DMS114 treated with DMSO at 0.1 percent for 48 hours (cell line): ENCODE results near the gene TENM3.
"Not testable (repeated sequence)": the region's sequence is repeated elsewhere in the genome, so short reads cannot be mapped to it uniquely, and the experiment has no call there.

Experiments used
- DNase-seq: peaks from one replicate; lab custom pipeline; 2025; ENCODE audit not compliant: unreplicated experiment; lab: John Stamatoyannopoulos, UW

The TENM3 gene

DNA sequence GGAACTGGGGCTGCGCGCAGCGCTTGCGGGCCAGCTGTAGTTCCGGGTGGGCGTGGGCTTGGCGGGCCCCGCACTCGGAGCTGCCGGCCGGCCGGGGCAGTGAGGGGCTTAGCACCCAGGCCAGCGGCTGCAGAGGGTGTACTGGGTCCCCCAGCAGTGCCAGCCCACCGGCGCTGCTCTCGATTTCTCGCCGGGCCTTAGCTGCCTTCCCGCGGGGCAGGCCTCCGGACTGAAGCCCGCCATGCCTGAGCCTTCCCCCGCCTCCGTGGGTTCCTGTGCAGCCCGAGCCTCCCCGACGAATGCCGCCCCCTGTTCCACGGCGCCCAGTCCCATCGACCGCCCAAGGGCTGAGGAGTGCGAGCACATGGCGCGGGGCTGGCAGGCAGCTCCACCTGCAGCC is 143.4 kb downstream of the TENM3 start:
- DNase-seq = not testable (repeated sequence)

DNA sequence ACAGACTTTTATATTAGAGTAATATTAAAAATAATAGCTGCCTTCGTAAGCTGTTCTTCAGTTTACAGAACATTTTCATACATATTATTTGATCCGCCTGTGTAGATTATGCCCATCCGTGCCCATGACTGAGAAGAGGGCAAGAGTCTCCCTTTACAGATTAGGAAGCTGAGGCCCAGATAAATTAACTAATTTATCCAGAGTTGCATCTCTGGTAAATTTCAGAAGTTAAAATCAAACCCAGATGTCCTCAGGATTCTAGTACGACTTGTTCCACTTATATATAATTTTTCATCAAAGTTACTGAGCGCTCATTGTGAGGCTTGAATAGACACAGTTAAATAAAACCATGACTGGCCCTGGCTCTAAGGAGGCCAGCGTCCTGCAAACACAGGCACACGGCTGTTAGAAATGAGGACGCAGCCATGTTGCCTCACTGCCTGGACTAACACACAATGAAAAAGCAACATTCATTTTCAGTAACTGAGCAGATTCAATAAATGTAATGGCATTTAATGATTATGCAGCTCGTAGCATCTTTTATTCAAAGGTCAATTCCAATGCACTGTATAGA is 148.0 kb downstream of the TENM3 start:
- no peak for DNase-seq

DNA sequence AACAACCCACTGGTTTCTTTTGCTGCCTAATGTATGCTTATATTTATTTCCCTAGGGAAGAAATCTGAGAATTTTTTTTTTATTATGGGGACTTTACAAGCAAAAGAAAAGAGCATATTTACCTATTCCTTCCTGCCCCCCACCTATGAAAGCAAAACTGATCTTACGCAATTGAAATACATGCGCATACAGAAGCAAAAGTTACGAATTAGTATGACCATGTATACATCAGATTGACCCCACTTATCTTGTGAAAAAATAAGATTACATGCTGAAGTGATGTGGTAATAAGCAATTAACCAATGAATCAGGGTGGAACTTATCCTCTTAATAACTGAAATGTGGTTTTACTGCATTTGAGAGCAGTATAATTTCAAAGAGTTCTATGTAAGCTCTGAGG is 151.0 kb downstream of the TENM3 start:
- no peak for DNase-seq

DNA sequence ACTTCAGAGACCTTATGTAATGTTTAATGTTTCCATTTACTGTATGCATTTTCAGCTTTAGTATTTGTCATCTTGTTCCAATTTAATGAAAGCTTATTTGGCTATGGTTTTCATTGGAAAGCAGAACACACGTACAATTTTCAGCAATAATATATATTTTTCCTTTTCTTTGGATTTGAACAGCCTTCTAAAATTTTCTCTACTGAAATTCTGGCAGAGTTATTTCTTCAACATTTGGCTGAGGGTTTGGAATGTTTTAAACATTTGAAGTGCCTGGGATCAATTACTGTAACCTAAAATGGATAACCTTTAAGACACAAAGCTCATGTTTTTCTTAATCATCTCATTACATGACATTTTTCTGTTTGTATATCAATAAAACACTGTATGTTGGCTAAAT is 156.9 kb downstream of the TENM3 start:
- no peak for DNase-seq

DNA sequence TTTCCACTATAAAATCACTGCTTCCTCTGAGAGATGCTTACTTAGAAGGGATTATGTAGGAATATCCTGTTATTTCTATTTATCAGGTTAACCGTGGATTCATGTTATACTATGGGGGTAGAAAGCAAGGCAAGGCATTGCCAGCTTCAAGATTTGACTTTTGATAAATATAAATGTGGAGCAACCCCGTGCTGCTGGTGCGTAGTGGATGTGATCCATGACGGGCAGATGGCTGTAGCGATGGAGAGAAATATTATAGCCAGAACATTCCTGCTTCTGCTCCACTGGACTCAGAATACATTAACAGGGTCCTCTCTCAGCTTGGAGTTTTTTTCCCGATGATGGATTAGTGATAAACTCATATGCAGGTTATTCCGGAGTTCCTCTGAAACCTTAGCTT is 157.6 kb downstream of the TENM3 start:
- no peak for DNase-seq

DNA sequence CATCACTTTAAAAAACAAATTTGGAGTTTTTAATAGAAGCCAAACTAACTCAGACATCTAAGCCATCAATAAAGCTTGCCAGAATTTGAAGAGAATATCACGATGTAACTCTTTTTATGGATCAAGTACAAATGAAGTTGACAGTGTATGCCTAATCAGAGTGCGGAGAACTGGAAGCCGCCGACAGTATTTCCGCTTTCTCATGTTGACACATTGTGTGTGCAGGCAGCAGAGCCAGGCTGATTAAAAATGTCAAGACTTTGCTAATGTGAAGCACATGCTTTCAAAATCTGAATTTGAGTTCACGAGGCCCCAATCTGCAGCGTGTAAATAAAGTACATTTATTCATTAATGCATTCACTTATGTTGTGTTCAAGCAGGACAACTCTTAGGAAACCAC is 161.2 kb downstream of the TENM3 start:
- DNase-seq = no peak

DNA sequence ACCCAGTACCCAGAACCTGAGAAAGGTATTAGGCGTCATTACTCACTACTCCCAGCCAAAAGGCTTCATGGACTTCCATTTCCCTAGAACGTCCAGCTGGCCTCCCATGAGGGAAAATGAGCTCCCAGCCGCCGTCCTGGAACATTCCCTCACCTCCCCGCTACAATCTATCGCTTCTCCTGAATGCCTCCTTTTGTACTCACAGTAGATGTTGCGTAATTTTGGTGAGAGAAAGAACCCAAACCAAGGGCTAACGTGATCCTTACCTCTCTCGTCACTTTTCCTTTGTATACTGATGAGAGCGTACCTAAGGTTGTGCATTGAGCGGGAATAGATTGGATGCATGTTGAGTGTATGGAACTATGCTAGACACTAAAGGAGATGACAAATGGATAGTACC is 161.9 kb downstream of the TENM3 start:
- no peak for DNase-seq

DNA sequence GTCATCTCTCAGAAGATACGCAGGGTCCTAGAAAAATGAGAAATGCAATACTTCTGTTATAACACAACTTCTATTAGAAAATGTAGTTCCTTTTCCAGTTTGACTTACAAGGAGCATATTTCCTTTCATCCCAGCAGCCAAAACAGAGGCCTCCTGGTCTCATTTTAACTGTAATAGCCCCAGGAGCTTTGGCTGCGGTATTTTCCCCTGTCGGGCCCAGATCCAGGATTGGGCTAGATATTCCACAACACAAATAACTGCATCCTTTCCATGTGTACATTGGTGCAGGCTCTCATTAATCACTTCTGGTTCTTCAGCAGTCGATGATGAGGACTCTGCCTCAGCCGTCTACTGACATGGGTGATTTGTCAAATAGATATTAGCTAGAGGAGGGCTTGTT is 166.1 kb downstream of the TENM3 start:
- DNase-seq = no peak

DNA sequence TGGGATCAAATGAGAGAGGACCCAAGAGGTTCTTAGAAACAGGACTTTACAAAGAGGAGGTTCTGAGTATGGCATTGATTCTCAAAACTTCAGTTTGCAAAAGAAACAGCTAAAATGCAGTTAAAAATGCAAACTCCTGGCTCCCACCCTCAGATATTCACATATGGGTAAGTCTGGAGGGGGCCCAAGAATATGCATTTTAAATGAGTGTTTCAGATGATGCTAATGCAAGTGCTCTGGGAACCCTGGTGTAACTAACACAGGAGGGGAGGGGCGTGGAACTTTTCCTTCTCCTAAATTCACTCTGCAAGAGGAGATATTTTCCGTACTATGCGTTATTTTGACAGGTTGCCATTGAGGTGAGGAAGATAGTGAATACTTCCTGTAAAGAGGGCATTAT is 168.2 kb downstream of the TENM3 start:
- no peak for DNase-seq

DNA sequence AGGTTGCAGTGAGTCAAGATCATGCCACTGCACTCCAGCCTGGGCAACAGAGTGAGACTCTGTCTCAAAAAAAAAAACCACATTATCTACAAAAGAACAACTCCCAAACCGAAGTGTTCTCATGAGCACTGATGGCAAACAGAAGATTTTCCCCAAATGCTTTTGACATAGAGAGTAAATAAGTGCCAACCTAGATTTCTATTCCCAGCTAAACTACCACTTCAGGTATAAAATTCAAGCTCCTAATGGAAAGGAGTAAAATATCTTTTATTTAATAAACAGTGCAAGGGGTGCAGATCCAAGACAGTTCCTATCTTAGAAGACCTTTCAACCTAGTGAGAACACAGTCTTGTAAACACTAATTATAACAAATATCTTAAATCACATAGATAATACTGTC is 170.3 kb downstream of the TENM3 start:
- DNase-seq = no peak

DNA sequence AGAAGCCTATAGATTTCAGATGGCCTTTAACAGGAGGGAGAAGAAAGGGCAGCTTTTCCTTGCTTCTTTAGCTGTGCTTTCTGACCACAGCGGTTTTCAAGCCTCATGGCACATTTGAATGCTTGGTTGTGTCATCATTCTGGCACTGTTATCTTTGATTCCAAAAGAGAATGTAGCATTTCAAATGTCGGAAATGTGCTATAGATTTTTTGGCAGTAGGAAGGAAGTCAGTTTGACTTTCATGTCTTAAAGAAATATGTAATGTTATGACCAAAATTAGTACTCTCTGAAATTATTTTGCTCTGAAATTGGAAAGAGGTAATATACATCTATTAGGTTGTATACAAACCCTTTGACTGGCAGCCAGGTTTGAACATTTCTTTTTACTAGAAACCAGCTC is 171.9 kb downstream of the TENM3 start:
- no peak for DNase-seq

DNA sequence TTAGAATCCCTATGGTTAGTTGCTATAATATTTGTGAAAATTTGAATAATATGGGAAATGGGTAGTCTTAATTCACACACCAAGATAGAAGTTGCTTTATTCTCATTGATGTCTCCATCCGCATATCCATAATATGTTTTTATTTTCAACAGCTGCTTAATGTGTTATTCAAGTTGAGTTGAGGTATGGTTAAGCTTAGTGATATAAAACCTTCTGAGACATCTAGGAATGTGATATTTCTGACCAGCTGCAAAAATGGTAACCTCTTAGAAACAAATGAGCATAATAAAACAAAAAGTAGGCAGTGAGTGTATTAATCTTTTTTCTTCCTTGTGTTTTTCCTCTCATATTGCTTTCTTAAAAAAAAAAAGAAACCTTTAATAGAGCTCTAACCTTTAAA is 172.9 kb downstream of the TENM3 start:
- DNase-seq = no peak

DNA sequence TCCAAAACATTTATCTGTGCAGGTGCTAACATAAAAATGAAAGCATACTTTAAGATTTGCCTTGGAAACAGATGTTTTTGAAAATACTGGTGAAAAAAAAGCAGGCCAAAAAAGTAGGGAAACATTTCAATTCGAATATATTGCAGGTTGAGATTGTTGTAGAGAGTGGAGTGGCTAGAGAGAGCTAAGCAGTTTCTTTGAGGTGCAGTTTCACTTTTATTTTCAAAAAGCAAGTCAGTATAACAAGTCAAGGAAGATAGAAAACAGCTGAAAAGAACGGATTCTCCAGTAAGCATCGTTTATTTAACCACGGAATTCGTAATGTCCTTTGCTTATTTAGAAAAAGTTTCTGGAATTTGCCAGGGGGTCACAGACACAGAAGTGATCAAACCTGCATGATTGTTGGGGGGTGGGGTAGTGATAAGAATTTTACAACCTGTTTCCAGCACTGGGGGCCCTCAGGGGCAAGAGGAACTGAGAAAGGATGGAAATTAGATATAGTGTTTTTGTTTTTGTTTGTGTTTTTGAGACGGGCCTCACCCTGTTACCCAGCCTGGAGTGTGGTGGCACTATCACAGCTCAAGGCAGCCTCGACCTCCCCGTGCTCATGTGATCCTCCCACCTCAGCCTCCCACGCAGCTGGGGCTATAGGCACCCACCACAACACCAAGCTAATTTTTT is 175.0 kb downstream of the TENM3 start:
- DNase-seq = no peak

DNA sequence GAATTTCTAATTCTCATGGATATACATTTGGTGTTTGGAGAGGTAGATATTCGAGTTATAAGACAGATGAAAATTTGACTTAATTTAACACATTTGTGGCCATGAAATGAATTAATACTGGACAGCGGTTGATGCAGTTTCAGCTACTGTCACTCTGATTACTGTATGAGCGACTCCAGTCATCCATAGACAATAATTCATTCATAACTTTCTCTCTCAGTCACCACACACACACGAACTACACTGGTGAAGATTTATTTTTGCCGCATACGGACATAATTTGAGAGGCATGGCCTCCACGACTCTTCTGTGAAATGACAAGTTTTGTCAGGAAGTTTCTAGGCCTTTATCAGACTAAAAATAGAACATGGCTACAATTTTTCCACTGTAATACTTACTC is 177.0 kb downstream of the TENM3 start:
- DNase-seq = no peak

DNA sequence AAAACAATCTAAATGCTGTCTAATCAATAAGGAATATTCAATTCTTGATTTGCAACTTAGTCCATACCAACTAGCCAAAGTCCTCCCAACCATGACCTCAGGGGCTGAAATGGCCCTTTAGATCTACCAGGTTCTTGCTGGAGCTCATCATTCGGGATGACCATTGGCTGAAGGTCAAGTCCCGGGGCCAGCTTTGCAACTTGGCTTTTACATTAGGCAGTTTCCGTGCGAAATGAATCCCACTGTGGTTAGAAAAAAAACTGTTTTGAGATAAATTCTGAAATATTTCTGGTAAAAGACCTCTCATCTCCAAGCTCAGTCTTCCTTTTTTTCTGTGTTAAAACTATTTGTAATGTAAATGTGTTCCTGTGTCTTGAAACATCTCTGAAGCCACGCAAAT is 178.6 kb downstream of the TENM3 start:
- DNase-seq = no peak

DNA sequence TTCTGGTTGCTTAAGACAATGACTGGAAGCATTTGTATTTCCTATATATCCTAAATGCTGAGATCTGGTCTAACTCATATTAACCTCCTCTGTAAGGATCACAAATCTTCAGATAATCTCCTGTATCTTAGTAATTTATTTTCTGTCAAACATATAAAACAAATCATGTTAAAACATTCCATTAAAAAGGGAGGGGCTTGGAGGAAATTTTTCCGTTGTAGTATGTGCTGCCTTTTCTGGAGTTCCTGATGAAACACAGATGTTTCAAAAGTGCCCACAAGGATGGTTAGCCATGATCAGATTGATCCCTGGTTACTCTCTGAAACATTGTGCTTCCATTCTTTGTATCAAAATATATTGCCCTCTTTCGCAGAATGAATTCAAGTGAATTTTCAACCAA is 182.1 kb downstream of the TENM3 start:
- DNase-seq = no peak

DNA sequence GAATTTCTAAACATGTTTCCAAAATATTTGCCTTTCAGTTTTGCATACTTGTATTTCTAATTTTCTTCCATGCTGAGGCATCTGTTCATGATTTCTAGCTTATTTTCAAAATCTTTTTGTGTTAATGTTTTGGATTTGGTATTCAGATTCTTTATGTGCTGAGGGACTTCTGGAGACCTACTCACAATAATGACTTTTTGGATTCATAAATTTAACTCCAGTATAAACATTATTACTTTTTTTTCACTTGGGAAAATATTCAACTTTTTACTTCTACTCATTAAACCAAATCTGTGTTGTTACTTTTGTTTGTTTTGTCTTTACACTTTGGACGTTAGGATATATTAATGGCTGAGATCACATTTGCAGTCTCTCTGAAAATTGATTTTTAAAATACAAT is 183.7 kb downstream of the TENM3 start:
- no peak for DNase-seq

DNA sequence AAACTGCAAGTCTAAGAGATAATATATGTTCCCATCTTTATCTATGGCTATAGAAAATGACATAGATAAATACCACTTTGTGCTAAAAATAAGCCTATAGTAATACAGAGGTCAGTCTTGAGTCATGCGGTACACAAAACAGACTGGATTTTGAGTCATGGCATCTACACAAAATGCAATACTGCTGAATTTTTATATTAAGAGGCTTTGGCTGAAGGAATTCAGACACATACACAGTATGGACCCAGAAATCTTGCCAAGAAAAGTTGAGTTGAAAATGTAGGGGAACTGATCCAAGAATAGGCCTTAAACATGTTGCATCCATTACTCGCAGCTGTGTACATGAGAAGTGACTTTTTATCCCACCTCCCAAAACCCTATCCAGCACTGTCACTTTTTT is 184.4 kb downstream of the TENM3 start:
- DNase-seq = no peak

DNA sequence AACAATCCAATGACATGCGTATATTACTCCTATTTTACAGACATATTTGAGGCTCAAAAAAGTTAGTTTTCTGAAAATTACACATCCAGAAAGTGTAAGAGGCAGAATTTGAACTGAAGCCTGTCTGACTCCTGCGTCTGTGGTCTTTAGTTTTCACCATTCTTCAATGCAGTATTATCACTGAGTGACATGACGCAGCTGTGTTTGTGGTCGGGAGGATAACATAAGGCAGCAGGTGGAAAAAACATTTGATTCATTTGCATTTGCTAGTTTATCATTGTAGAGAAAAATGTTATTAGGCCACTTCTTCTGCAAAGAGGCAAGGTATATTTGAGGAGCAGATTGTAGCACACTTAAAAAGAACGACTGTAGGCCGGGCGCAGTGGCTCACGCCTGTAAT is 186.7 kb downstream of the TENM3 start:
- DNase-seq = no peak

DNA sequence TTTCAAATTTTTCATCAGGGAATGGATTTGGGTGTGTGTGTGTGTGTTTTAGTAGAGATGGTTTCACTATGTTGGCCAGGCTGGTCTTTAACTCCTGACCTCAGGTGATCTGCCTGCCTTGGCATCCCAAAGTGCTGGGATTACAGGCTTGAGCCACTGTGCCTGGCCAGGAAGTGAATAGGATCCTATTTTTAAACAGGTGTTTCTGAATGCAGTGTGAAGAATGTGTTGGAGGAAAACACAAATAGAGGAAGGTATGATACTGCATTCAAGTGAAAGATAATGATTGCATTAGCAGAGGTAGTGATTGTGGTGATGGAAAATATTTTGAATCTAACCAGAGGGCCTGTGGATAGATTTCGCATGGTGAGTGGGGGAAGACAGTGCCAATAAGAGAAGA is 189.6 kb downstream of the TENM3 start:
- DNase-seq = no peak

DNA sequence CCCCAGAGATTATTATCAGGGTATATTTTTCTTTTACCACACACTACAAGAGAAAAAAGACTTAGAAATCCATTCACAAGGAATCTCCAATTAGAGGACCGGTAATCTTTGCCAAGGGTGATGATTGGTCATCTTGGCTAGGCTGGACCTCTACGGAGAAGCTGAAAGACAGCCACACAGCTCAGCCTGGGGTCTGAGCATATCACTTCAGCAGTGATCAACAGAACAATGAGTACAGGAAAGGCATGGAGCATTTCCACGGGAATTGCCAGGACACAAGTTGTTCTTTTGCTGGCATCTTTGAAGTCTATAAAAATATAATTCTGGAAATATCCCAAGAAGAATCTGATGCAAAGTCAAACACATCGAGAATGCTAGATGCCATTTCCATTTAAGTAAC is 191.5 kb downstream of the TENM3 start:
- DNase-seq = no peak

DNA sequence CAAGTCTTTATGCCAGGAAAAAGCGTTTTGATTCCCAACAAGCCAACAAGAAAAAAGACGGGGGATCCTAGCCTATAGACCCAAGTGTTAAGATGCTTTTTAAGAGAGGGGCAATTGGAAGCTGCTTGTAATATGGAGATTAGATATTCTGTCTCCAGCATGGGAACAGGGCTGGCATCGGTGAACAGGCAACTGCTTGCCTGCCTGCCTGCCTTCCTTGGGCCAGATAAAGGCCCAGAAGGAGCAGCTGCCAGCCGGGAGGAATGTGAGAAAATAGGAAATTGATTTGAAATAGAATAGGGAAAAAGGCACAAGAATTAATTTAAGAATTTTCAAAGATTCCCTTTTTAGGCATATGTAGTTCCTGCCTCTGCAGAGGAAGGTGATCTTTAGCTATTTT is 192.2 kb downstream of the TENM3 start:
- DNase-seq = no peak

DNA sequence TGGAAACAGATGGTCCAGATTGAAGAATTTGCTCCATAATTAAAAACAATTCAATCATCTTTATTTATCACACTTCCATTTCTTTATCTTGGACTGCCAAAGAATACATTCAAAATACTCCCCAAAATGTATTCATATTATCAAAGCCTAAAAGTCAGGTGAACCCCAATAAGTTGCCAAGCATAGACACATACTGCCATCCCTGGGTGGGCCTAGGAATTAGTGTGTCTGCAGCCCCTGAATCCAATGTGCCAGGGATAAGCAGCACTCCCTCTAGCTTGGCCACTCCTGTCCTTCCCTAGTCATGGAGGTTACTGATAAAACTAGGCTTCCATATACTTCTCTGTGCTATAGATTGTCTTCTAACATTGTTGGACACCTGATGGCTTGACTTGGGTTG is 199.9 kb downstream of the TENM3 start:
- DNase-seq = no peak
